ENCODE measurements around the gene EIF3D. TPM values are rescaled to one million over a fixed set of nuclear protein-coding genes. Genes with fewer than 3 reads are reported as not detected.
A peak's percentile ranks its signal among the peaks of the same experiment; 100 is the strongest.

Gene EIF3D
- total RNA-seq, 1 donor from 2014 or later, result 438 TPM

DNA sequence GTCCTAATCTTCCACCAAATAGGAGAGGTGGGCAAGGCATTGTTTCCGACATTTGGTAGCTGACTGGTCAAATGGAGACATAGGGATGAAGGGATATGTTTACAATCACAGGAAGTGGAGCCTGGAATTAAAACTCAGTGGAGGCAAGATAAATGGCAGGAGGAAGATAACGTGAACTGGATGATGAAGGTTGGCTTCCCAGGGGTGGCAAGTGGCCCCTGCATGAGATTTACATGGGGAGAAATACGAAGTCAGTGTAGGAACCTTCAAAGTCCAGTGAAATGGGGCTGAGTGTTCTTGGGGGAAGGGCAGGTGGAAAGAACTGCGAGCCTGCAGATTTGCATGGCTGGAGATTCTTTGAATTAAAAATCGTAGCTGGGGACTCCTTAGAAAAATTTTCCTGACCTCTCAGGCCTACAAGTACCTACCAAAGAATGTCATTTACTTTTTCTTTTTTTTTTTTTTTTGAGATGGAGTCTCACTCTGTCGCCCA lies 21.4 kb downstream of the EIF3D start:
- DNase-seq (ENCODE audit: low read depth), result no peak

DNA sequence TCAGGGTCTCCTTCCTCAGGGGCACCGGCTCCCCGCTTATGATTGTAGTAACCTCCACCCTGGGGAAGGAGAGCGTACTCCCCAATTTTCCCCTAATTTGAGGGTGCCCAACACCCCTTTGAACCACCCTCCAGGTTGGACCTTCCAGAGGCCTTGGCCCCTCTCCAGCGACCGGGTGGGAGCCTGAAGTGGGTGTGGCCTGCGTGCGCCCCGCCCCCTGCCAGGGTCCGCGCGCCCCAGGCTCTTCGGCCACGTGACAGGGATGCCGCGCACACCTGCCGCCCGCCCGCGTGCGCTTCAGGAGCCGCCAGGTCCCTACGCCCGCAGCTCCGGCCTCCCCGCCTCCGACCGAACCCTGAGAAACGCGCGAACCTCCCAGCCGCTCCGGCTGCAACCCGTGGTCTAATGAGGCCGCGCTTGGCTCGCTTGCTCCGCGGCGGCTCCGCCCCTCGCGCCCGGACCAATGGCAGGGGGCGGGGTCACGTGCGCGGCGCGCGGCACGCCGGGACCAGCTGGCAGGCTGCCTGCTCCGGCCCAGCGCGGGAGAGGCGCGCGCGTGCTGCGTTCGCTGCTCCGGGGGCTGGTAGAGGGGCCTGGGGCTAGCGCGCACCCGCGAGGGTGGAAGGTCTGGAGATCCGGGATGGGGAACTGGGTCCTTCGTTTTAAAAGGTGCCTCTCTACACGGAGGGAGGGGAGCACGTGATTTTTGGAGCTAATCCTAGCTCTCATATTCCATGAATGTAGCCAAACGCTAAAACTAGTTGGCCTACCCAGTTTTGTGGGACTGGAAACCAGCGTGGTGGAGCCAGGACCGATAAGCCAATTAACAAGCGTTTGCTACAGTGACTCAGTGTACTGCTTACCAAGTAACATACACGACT lies 22.1 kb downstream of the EIF3D start, which contains the start of gene FOXRED2:
Gene FOXRED2, minus strand, starts transcription at position 404 of the 881 bp plus-strand sequence. CDS start 618 bp downstream, outside the sequence.
- DNase-seq (ENCODE audit: low read depth), result no peak

DNA sequence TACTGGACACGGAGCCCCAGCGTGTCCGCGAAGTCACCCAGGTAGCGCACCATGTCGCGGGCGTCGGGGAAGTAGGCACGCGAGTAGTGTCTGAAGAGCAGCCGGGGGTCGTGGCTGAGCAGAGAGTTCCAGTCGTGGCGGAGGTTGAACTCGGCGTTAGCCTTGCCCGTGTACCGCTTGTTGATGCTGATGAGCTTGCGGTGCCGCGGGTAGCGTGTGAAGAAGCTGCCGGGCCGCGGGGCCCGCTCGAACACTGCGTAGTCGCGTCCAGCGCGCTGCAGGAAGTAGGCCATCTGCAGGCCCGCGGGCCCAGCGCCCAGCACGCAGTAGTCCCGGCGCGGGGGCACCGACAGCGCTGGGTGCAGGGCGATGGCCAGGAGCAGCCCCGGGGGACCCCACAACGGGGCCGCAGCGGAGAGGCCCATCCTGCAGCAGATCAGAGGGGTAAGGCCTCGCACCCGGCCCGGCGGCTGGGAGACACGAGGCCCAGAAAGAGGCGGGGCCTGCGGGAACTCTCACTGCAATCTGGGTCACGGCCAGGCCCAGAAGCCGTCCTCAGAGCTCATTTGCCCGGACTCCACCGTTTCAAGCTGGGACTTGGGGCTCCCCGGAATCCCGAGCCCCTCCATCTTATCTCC lies 22.8 kb downstream of the EIF3D start:
- DNase-seq (ENCODE audit: low read depth), result no peak

DNA sequence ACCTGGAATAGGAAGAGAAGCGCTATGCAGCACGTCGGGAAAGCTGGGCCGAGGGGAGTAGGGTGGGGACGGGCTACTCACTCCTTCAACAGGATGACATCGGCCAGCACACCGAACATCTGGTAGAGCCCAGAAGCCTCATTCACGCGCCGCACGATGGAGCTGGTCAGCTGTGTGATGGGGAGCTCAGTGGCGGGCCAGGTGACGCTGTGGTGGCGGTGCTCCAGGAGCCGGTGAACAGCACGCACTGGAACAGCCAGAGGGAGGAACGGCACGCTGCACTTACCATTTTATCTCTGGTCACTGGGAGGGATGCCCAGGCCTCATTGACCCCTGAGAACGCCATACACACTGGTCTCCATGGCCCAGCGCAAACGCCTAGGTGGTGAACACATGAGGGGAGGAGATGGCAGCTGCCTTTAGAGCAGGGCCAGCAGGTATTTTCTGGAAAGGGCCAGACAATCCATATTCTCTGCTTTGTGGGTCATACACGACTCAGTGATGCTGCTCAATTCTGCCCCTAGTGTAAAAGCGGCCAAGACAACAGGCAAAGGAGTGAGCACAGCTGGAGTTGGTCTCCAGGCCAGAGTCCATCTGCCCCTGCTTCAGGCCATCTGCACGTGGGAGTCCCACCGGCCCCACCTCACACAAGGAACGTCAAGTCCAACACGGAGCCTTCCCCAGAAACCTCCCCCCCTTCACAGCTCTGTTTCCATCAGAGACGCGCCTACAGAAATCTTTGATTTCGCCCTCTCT lies 30.9 kb downstream of the EIF3D start:
- no peak for DNase-seq (ENCODE audit: low read depth)

DNA sequence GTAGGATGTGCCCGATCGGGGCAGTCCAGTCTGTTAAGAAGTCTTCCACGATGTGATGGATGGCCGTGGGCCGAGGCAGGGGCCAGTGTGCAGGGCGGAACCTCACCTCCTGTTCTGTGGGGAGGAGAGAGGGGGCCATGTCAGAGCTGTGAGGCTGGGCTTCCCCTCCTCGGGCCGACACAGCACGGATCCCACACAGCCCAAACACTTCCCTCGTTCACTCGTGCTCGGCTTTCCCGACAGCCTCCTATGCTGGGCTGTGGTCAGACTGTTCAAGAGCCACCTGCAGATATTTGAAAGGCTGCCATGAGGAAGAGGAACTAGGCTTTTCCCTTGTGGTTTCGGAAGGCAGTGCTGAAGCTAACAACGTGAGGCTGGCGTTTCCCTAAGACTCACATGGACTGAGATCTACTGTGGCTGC lies 35.3 kb downstream of the EIF3D start:
- DNase-seq (ENCODE audit: low read depth), result no peak

DNA sequence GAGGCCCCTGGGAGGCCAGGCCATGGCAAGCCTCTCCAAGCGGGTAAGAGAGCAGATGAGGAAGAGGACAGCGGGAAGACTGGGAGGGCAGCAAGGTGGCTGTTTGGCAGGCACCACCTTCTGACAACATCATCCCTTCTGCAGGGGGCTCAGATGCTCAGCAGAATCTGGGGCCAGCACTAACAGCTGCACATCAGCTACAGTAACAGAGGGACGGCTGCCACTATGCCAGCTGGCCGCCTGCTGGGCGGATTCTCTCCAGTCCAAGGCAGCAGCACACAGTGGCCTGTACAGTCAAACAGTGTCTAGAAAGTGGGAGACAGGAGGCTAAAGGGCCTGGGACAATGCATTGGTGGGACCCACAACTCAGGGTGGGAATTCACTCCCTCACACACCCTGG lies 36.9 kb downstream of the EIF3D start:
- no peak for DNase-seq (ENCODE audit: low read depth)

DNA sequence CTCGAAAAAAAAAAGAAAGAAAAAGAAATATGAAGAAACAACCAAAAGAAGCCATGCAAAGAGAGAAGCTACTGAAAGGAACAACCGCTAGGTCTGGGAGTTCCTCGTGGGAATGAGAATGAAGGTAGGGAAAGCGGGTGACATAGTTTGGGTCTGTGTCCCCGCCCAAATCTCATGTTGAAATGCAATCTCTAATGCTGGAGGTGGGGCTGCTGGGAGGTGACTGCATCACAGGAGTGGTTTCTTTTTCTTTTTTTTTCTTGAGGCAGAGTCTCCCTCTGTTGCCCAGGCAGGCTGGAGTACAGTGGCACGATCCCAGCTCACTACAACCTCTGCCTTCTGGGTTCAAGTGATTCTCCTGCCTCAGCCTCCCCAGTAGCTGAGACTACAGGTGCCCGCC lies 37.8 kb downstream of the EIF3D start:
- DNase-seq (ENCODE audit: low read depth), result no peak

DNA sequence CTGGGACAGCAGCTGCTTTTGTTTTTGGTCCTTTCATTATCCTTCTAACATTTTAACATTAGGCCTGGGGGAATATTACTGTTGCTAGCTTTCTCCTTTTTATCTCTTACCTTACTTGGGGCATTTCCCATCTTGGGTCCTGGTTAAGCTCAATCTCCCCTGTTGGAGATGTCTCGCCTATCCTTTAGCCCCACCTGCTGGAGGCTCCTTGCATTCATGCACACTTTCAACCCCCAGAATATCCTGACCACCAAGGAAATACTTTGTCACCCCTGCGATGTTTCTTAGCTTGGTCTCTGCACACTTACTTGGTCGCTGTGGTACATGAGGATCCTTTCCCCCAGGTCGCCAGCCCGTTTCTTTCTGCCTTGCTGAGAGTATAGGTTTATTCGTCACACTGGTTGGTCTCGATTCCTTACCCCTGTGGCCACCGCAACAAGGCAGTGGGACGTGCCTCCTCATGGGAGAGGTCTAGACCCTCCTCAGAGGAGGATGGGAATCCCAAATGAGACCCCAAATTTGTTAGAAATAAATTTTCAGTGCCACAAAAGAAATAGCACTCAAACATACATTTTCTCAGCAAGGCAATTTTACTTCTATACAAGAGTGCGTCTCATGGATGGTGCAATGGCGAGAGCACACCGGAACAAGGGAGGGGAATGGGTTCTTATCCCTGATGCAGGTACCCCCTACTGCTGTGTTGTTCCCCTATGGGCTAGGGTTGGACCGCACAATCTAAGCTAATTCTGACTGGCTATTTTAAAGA lies 42.2 kb downstream of the EIF3D start:
- peak; percentile 38 for DNase-seq (ENCODE audit: low read depth)

DNA sequence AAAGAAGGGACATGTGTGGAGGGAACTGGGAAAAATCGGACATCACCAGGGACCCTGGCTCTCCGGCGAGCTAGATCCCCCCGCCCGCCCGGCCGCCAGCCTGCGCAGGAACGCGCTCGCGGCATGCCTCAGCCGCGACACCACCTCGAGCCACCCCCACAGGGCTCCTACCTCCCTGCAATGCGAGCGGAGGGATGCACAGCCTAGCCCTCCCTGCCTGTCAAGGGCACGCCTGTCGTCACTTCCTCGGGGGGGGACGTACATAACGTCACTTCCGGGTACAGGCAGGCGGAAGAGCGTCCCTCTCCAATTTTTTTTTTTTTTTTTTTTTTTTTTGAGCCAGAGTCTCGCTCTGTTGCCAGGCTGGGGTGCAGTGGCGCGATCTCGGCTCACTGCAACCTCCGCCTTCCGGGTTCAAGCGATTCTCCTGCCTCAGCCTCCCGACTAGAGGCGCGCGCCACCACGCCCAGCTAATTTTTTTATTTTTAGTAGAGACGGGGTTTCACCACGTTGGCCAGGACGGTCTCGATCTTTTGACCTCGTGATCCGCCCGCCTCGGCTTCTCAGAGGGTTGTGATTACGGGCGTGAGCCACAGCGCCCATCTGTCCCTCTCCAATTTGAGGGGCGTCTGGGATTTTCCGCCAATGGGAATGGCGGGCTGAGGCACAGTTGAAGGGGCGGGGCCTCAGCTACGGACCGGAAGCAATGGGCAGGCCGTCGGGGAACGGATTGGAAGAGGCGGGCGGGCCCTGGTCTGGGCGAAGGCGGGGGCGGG lies 47.4 kb downstream of the EIF3D start, which contains the start of gene TXN2:
Gene TXN2, minus strand, starts transcription at position 248 of the 776 bp plus-strand sequence. CDS start 803 bp downstream, outside the sequence.
- DNase-seq (ENCODE audit: low read depth), result peak; percentile 87

DNA sequence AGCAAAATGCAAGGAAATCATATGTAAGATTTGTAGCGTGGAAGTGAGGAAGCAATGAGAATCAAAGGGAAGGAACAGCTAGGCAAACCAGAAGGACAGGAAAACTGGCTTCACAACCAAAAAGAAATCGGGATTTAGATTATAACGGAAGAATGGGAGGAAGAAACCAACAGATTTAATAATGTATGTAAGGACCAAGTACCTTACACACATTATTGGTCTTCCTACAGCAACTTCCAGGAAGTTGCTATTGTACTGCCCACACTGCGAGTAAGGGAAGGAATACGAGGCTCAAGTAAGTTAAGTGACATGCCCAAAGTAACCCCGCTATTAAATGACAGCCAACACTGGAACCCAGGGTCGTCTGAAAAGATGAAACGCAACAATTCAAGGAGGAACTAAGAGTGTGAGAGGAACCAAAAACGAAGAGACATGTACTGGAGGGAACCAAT lies 48.0 kb downstream of the EIF3D start:
- no peak for DNase-seq (ENCODE audit: low read depth)

DNA sequence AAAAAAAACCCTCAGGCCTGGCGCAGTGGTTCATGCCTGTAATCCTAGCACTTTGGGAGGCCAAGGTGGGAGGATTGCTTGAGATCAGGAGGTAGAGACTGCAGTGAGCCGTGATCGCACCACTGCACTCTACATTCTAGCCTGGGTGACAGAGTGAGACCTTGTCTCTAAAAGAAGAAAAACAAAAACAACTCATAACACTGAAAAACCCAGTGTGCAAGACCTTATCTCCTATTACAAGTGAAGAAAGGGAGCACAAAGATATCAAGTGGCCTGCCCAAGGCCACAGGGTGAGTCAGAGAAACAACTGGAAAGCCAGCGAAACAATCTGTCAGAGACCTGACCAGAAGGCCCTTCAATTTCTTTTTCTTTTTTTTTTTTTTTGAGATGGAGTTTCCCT lies 50.0 kb downstream of the EIF3D start:
- no peak for DNase-seq (ENCODE audit: low read depth)

DNA sequence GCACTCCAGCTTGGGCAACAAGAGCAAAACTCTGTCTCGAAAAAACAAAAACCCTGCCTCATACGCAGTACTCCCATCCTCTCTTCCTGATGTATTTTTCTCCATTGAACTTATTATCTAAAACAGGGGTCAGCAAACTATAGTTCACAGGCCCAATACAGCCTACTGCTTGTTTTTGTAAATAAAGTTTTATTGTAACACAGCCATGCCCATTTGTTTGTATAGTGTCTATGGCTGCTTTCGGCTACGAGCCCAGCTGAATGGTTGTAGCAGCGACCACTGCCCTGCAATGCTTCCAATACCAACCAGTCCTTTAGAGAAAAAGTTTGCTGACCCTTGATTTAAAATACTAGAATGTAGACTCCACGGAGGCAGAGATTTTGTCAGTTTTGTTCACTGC lies 53.6 kb downstream of the EIF3D start:
- DNase-seq (ENCODE audit: low read depth), result no peak

DNA sequence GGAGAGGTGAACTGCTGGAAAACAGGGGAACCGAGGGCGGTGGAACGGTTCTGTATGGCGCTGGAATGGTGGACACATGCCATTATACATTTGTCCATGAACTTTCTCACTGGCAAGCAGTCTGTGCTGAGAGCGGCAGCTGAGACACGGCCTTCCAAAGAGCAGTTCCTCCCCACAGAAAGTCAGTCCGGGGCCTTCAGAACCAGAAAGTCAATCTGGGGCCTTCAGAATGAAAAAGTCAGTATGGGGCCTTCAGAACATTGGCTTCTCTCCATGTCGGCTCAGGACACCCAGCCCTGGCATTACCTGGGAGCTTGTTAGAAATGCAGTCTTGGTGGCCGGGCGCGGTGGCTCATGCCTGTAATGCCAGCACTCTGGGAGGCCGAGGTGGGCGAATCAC lies 56.3 kb downstream of the EIF3D start:
- DNase-seq (ENCODE audit: low read depth), result no peak

DNA sequence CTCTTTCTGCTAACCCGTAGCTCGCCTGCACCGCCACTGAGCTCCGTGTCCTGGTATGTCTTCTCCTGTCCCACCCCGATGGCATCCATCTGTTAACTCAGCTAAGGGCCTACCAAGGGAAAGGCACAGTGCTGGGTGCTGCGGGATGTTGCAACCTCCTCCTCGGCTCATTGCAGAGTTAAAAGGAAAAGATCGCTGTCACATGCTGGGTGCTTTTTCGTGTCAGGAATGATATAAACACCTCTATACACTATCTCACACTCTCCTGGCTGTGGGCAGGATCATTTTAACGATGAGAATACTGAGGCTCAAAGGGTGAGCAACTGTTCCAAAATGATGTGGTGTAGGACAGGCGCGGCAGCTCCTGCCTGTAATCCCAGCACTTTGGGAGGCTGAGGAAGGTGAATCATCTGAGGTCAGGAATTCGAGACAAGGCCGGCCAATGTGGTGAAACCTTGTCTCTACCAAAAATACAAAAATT lies 57.6 kb downstream of the EIF3D start:
- DNase-seq (ENCODE audit: low read depth), result no peak

DNA sequence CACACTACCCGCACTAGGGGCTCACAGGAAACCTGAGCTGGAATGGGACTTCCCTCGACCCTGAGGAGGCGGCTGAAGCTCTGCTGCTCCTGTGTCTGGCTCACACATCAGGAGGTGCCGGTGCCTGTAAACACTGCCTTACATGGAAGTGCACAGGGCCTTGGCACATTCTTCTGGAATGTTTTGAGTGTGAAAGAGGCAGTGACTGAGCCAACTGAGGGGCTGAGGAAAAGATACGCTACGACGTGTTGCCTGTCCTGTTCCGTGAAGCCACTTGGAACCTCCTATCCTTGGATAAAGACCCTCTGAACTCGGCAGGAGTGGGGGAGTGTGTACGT lies 58.0 kb downstream of the EIF3D start:
- no peak for DNase-seq (ENCODE audit: low read depth)

DNA sequence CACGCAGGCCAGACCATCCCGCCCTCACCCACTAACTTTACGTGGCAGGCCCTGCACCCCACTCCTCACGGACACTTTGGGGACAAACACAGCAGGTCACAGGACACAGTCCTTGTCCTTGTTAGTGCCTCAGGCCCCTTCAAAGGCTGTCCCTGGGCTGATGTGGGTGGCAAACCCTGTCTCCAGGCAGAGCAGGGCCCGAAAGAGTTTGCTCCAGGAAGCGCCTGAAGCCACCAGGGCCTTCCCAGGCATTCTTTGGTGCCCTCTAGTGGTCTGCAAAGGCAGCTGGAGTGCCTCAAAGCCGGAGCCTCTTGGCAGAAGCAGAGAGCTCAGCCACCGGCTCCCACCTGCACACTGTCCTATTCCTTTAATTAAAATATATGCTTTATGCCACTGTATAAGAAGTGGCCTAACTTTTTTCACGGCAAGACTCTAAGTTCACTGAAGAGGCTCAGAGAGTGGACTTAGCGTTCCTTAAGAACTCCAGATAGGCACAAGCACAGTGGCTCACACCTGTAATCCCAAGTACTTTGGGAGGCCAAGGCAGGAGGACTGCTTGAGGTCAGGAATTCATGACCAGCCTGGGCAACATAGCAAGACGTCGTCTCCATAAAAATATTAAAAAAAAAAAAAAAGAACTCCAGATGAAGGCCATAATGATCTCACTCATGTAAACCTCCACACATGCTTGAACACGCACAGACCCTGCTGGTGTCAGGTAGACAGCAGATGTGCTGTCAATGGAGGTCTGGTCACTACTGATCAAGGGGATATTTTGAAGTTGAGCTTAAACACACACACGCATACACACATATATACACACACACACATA lies 58.6 kb downstream of the EIF3D start:
- DNase-seq (ENCODE audit: low read depth), result peak; percentile 76

DNA sequence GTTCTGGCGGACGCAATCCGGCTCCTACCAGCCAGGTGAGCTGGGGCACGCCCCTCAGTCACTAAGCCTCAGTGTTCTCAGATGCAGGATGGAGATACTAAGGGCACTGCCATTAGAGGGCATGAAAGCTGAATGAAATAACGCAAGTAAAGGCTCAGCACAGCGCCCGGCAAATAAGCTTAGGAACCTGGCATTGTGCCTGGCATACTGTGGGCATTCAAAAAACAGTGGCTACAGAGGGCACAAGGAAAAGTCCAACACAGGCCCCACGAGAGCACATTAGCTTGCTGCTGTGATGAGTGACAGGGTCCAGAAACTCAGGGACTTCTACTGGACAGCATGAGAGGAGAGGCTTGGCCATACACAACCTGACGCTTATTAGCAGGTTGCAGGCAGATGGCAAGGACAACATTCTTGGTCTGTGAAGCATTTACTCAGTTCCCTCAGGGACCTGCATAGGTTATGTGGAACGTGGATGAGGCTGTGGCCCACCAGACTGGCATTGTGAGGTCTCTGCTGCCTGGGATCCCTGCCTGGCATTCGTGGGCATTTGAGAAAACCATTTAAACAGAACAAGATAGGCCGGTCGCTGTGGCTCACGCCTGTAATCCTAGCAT lies 59.8 kb downstream of the EIF3D start:
- no peak for DNase-seq (ENCODE audit: low read depth)

DNA sequence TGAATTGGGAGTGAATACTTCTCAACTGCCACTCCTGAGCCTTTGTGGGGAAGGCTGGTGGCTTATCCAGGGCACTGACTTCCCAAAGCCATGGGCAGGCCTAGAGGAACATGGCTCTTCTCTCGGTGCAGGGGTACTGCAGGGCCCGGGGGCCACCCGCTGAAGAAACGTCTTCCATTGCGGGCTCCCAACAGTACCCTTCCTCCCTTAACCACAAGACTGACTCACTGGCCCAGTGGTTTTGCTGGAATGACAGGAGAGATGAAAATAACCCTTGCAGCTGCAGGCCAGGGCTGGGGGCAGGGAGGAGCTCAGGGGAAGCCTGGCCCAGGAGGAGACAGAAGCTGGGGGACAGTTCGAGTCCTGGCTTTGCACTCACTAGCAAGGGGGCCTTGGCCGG lies 61.0 kb downstream of the EIF3D start:
- DNase-seq (ENCODE audit: low read depth), result peak; percentile 89

Data from renal cortical epithelial cell (primary cell).